Skin of body (tissue), 2 donors: ENCODE results near the gene POLL. TPM values are rescaled to one million over a fixed set of nuclear protein-coding genes. Genes with fewer than 3 reads are reported as not detected.
A peak's percentile ranks its signal among the peaks of the same experiment; 100 is the strongest.

Experiments
- DNase-seq: peaks from one replicate; lab custom pipeline; 2025; lab: John Stamatoyannopoulos, UW
- total RNA-seq: library from RNA; depleted of rRNA; stranded (reverse); fragments of >200 nt; gene quantifications from one replicate; pipeline ENCODE4 v1.2.3, GENCODE V29; 2014

The POLL gene
- total RNA-seq, 1 donor from 2014 or later = 11.0 TPM

DNA sequence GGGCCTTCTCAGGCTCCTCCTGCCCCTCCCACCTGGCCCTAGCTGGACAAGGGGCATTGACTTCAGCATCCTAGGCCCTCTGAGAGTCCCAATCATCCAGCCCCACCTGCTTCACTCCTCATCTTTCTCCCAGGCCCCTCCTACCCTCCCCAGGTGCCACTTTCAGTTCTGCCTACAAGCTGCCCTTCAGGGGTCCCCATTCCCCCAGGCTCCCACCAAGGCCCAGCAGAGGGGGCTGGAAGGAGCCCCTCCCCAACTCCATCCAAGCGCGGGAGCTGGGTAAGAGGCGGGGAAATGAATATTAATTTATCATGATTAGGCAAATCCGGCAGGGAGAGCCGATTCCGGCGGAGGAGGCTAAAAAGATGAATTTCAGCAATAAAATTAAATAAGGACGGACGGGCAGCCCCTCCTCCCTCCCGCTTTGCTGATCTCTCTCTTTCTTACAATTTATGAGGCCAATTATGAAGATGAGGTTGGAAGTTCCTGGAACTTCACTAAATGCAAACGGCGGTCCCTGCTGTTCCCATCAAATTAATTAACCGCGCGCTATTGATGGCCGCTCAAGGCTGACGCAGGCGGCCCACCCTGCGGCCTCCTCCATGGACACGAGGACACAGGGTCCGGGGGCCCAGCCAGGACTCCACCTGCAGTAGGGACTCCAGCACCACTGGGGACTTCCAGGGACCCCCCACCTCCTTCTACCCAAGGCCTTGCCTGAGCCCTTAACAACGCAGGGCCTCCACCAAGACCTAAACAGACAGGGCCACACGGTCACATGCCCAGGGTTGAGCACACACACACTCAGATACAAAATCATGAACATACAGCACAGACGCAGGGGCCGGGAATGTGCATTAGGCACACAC lies 13.9 kb downstream of the POLL start:
- no peak for DNase-seq

DNA sequence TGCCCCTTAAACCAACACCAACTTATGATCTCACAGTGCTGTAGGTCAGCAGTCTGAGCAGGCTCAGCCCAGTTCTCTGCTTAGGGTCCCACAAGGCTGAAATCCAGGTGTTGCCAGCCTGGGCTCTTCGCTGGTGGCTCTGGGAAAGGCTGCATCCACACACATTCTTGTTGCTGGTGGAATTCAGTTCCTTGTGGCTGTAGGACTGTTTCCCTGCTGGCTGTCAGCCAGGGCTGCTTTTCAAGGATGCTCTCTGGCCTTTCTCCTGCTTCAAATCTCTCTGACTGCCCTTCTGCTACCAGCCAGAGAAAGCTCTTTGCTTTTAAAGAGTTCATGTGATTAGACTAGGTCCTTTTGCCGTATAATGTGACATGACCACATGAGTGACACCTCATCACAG lies 15.3 kb downstream of the POLL start:
- no peak for DNase-seq

DNA sequence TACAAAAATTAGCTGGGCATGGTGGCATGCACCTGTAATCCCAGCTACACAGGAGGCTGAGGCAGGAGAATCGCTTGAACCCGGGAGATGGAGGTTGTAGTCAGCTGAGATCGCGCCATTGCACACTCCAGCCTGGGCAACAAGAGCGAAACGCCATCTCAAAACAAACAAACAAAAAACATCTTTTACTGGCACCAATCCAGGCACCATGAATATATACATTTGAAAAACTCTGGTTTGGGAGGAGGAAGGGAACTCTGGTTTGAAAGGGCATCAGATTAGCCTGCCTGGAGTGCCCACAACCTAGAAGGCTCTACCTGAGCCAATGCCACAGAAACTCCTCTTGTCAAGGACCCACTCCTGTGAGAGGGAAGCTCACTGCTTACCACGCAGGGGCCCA lies 15.9 kb downstream of the POLL start:
- DNase-seq = no peak

DNA sequence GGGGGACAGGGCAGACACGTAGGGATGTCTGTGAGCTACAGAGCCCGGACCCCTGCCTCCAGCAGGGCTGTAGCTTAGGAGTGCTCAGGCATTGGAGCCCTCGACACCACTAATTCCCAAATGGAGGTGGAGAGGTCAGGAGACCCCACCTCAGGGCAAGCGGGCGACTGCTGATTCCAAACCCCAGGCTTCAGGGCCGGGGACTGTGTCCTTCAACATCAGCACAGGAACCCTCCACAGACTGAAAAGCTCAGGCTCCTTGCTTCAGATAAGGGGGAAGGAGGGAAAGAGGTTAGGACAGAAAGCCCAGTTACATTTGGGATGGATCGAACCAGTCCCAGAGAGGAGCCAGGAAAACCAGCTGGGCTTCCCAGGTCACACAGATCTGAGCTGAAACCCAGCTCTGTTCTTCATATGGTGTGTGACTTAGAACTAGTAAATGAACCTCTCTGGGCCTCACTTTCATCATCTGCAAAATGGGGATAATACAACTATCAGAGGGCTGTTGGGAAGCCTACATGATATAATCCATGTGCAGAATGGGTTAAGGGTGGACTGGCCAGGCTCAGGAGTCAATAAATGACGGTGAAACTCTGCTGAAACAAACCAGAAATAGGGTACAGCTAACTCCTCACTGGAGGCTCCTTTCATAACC lies 16.7 kb downstream of the POLL start:
- DNase-seq = no peak

DNA sequence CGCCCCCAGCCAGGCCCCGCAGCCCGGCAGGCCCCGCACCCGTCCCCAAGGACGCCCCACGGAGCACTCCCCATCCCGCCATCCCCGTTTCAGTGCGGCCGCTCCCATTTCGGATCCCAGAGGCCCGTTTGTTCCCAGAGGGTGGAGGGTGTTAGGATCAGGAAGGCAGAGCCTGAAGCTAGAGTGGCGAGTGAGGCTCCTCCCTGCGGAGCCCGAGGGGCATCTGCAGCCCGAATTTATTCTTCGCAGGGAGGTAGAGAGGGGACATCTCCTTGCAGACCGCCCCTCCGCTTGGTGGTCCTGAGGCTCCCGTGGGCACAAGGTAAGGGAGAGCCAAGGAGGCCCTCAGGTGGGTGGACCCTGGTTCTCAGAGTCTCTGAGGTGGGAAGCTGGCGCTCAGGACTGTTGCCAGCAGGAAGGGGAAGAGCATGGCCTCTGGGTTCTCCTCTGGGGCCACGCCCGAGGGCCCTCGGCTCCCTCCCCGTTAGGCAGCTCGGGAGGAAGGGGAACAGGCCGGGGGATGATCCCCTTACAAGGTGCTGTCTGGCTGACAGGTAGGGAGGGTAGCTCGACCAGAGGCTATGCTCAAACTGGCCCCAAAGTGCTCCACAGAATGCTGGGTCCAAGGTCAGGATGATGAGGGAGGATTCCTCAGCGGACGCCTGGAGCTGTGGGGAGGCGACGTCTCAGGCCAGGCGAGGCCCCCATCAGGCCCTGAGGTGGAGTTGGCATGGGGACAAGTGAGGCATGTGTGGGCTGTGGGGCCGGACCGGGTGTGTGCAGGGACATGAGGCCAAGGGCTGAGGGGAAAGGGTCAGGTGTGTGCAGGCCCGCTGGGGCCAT lies 17.4 kb downstream of the POLL start:
- no peak for DNase-seq

DNA sequence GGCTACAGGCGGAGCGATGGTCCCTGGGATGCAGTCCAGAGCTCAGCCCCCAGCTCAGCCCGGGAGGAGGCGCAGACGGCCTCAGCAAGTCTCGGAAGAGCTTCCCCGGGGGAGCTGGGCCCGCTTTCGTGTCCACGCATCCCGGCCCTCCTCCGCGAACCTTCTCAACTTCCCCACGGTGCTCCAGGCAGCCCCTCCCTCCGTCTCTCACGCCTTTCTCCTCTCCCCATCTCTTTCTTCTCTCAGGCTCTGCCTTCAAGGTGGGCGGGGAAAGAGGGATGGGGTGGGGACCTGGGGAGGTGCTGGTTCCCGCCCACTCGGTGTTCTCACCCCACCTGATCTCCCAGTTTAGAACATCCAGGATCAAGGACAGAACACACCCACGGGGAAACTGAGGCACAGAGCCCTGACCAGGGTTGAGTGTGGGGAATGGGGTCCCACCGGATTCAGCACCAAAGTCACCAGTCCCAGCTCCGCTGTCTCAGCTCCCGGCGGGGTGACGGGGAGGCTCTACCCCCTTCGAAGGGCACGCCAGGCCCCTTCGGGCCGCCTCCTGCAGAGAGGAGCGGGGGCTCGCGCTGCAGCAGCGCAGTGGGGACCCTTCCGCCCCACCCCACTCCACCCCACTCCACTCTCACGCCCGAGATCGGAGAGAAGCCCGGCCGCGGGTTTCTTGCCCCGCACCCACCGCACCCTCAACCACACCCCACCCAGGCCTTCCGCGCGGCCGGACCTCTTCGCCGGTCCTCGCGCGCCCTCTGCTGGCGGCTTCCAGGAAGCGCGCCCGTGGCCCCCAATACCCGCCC lies 18.2 kb downstream of the POLL start:
- DNase-seq = peak; percentile 53

DNA sequence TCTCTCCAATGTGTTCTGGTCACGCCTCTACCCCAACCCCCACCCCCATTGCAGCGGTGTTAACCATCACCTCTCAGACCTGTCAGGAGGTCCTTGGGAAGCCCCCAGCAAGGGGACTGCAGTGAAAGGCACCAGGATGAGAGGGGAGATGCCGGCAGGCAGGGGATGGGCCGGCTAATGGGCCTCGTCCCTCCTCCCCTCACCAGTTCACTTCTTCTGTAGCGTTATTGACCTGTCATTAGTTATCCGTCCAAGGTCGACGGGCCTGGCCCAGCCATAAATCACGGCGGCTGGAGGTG lies 18.8 kb downstream of the POLL start:
- DNase-seq = no peak

DNA sequence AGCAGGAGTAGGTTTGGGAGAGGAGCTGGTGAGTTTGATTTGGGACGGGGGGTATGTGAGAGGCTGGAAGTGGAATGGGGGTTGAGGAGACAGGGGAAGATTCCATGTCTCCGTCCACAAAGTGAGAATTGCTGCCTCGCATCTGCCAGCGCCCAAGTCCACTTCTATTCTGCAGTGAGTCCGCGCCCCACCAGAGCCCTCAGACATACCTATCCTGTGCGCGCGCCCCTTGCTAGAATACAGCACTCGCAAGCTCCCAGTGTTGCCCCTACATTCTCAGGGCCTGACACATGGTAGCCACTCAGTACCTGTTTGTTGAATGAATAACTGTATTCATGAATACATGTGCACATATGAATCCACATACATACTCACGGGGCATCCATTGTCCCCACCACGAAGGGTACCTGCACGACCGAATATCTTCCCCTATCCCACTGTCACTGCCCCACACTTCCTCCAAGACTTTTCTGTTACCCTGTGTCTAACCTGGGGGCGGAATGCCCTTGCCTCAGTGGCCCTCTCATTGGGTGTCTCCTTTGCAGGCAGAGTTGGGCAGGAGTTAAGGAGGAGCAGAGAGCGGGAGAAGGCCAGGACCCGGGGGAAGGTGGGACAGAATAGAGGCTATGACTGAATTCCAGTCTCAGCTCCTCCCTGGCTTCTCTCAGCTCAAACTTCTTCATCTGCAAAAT lies 19.9 kb downstream of the POLL start:
- no peak for DNase-seq

DNA sequence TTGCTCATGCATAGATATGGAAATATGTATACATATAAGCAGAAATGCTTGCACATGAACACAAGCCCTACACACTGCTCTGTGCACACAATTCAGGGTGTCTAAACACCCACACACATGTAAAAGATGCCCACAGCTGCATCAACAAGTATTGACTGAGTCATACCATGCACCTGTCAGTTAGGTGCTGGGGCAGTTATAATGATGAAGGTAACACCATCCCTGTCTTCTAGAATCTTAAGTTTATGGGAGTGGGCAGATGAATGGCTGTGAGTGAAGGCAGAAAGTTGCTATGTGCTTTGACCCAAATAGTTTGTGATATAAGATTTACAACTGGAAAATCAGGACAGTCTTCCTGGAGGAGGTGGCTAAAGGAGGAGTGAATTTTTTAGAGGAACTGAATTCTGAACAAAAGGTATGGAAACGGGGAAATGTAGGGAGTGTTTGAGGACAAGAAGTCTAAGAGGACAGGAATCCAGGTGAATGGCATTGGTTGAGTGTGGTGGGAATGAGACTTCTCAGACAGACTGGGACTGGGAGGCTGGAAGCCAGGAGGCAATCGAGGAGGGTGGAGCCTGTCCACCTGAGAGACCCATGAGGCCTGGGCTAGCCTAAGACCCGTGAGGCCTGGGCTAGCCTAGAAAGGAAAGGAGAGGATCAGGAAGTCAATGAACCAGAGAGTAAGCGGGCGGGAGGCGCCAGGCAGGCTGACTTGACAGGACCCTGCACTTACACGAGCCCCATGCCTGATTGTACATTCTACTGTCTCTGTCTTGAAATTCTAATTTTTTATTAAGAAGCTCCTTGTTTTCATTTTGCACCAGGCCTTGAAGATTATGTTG lies 20.7 kb downstream of the POLL start:
- DNase-seq = no peak

DNA sequence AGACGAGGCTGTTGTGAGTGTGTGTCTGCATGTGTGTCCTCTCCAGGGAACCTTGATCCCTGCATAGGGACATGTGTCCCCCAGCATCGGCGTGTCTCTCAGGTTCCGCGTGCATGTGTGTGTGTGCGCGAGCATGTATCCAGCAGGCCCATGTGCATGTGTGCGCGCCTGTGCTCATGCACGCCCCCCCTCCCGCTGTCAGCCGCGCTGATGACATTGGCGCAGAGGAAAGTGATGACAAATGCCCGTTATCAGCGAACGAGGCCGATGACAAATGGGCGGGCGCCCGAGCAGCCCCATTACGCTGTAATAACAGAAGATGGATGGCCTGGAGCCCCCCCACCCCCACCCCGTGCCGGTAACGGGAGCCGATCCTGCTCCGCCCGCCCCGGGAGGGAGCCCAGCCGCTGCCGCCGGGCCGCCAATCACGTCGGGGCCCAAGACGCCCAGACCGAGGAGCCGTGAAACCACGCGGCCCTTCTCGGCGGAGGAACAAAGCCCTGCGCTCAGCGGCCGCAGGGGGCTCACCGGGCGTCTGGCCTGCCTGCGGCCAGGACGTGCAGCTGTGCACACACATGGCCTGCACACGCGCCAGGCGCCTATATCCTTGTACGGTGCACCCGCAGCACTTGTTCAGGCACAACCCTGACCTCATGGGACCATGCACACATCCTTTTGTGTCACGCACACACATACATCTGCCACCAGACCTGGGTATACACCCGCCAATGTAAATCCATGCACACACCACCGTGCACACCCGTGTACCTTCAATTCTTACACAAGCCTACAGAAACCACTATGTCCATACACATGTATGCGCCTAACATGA lies 21.5 kb downstream of the POLL start:
- no peak for DNase-seq

DNA sequence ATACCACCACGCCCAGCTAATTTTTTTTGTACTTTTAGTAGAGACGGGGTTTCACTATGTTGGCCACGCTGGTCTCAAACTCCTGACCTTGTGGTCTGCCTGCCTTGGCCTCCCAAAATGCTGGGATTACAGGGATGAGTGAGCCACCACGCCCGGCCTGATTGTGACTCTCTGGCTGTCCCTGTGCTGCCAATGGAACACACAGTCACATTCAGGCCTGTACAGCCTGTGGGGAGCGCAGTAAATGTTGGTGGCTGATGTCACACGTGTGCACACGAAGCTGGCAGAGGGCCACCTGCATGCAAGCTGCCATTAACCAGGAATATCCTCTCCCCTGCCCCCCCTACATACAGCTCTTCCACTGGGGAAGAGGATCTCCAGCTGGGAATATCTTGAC lies 22.1 kb downstream of the POLL start:
- no peak for DNase-seq

DNA sequence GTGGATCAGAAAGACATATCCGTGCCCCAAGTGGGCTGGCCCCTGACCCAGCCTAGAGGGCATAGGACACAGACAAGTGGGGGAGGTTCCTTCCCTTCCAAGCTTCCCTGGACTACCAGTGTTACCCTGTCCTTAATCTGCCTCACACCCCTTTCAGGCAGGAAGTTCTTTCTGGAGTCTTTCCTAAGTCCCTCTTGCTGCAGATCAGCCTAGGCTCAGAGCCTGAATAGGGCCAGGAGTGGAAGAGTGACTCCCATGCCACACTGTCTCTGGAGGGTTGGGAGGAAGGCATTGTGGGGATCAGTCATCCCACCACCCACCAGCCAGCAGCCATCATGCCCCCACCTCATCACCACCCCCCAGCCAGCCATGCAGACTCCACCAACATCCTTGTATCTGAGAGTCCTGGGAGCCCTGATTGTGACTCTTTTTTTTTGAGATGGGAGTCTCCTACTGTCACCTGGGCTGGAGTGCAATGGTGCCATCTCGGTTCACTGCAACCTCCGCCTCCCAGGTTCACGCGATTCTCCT lies 22.6 kb downstream of the POLL start:
- no peak for DNase-seq

DNA sequence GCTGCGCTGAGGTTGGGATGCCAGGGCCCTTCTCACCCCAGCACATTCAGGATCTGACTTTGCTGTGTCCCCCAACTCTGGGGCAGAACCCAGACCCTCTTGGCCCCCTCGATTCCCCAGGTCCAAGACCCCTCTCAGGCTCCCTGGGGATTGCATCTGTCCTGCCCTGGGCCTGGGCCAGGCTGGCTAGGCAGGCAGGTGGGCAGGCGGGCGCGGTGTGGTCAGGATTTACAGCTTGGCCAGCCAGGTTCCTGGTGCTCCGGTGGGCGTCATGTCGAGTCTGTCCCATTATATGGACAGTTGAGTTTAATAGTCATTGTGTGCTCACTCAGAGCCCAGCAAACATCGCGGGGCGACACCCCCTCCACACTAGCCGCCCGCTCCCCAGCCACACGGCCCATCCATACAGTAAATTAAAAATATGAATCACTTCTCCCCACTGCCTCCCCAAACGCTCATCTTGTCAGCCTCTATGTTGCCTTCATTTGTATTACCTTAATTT lies 23.5 kb downstream of the POLL start:
- no peak for DNase-seq

DNA sequence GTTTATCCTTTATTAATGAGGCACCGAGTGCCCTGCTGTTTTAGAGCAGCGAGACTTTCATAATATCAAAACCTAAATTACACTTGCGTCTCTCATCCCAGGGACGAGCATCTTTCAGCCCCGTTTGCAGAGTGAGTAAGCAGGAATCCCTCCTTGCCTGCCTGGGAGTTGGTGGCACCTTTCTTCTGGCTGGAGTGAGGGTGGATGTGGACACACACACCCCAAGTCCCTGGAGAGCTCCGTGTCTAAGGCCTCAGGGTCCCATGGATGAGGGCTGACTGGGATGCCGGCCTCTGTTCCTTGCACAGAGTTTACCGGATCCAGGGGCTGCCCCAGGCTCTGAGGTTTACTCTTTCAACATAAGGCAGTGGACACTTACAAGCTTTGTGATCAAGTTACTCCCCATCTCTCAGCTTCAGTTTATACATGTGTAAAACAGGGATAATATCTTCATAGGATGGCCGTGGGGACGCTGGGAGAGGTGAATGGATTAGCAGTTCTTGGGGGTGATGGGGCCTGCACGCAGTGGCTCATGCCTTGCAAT lies 24.5 kb downstream of the POLL start:
- DNase-seq = no peak

DNA sequence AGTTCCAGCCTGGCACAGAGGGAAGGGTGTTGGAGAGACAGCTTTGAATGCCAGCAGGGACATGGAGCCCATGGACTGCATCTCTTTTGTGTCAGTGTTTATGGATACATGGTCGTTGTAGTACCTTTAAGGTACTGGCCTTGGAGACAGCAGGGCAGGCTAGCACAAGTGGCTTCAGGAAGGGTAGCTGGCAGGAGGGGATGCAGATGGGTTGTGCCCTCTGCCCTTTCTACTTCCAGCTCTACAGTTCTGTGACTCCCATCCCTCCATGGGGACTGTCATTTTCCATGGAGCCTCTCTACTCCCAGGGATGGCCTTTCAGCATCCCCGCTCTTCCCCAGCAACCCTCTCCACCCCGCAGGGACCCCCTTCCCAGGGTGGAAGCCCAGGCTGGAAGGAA lies 25.1 kb downstream of the POLL start:
- no peak for DNase-seq

DNA sequence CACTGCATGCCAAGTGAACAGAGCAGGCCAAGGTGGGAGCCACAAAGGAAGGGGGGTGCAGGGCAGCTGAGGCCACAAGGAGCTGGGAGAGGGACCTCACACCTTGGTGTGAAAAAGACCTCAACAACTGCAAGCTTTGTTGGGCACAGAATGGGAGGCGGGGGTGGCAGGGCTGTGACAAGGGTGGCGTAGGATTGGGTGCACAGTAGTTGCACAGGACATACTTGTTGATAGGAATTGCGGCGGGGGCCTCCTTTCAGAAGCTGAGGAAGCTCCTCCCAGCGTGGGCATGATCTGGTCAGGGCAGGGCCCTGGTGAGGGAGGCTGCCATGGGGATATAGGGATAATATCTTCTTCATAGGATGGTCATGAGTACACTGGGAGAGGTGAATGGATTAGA lies 25.8 kb downstream of the POLL start:
- no peak for DNase-seq

DNA sequence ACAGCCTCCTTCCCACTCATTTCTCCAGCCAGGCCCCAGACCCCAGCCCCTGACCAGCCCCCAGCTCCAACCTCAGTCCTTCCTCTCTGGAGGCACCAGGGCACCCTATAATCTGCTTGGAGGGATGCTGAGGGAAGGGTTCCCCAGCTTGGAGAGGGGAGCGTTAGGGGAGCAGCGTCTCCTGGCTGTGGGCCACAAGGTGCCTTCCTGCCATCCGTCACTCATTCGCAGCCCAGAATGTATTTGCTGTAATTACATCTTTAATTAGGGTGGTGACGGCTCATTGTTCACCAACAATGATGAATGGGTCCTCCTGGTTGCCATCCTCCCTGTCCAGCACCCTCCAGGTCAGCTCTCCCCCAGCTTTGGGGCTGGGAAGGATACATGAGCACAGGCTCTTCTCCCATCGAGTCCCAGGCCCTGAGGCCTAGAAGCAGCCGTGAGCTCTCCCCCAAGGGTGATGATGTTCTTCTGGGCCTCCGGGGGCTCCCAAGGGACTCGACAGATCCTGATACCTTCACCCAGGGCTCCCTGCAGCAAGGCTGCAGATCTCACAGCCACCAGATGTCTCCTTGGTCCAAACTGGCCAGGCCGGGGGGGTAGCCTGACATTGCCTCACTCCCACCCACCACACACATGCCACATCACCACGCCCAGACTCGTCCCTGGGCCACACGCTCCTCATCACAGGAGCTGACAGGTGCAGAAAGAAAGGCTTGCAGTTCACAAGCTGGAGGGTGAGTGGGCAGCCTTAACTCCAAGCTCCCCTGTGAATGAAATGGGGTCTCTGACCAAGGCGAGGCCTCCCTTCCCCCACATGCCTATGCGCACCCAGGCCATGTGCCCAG lies 26.8 kb downstream of the POLL start:
- DNase-seq = no peak
